ENCODE measurements around the gene CKS1B.

Gene CKS1B

DNA sequence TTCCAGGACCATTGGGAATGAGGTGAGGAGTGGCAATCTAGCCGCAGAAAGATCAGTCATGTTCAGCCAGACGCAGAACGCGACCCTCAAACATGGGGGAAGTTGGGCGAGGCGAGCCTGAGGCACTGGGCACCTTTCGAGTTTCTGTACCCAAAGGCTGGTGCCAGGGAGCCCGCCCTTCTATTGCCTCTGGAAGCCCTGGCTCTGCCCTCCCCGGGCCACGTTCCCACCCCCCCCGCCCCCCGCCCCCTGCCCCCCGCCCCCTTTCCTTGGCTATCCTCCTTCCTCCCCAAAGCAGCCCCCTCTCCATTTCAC, 25.9 kb downstream of the CKS1B start:
- peak overlapping the region; percentile 77 to 97 (median 78) for H3K4me3 ChIP-seq (ENCODE audit: low read depth in 1 of 5, low read length in 5 of 5)
- H3K4me1 ChIP-seq (ENCODE audit: control insufficient read depth in 5 of 5, insufficient read depth in 5 of 5, low read length in 5 of 5): peaks cover 5 to 64% (median 51%) of the 10 kb centered on the region in 5 donors
- no peaks in the 10 kb centered on the region for H3K9me3 ChIP-seq (ENCODE audit: control insufficient read depth in 5 of 5, low read length in 5 of 5)
- no peaks in the 10 kb centered on the region for H3K36me3 ChIP-seq (ENCODE audit: control insufficient read depth in 5 of 5, insufficient read depth in 5 of 5, low read length in 5 of 5)
- peak overlapping the region; percentile 97 for H3K27ac ChIP-seq (ENCODE audit: low read depth, low read length)
- no peaks in the 10 kb centered on the region for H3K27me3 ChIP-seq (ENCODE audit: control insufficient read depth in 5 of 5, insufficient read depth in 4 of 5, low read length in 5 of 5)
- H3K9ac ChIP-seq (ENCODE audit: low read length in 5 of 5): peak overlapping the region in 4 of 5 donors; percentile 55 to 85 (median 79)

DNA sequence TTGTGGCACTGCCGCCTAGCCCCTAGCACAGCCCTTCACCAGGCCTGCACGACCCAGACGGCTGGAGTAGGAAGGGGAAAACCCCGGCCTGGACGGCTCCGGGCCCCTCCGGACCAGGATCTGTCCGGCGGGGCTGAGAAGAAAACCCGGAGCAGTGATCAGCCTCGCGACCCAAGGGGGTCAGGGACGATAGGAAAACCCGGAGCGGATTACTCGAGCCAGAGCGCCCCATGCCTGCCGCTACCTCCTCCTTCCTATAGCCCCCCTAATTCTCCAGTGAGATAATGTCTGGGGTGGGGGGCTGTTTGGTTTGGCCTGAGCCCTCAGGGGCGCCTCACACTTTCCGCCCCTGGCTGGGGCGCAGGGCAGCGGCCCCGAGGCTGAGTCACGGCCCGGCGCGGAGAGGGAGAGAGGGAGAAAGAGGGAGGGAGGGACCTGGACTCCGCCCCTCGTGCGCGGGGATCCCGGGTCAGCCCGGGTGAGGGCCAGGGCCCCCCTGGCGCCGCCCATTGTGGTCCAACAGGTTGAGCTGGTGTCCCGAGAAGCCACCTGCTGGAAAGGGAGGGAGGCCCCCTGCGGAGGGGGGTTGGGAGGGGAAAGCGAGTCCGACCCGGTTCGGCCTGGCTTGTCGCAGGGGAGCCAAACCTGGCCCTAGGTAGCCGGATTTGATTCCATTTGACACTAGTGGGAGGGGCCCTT, 26.4 kb downstream of the CKS1B start:
- peaks cover 5 to 69% (median 53%) of the 10 kb centered on the region in 5 donors for H3K4me1 ChIP-seq (ENCODE audit: control insufficient read depth in 5 of 5, insufficient read depth in 5 of 5, low read length in 5 of 5)
- H3K27ac ChIP-seq (ENCODE audit: low read depth, low read length): peak overlapping the region; percentile 97
- no peaks in the 10 kb centered on the region for H3K27me3 ChIP-seq (ENCODE audit: control insufficient read depth in 5 of 5, insufficient read depth in 4 of 5, low read length in 5 of 5)
- H3K9ac ChIP-seq (ENCODE audit: low read length in 5 of 5): peak overlapping the region; percentile 11 to 91 (median 82)
- peak overlapping the region; percentile 77 to 97 (median 78) for H3K4me3 ChIP-seq (ENCODE audit: low read depth in 1 of 5, low read length in 5 of 5)
- H3K9me3 ChIP-seq (ENCODE audit: control insufficient read depth in 5 of 5, low read length in 5 of 5): no peaks in the 10 kb centered on the region
- no peaks in the 10 kb centered on the region for H3K36me3 ChIP-seq (ENCODE audit: control insufficient read depth in 5 of 5, insufficient read depth in 5 of 5, low read length in 5 of 5)

- Histone ChIP-seq H3K36me3 (ENCODE audit: control insufficient read depth in 5 of 5, insufficient read depth in 5 of 5, low read length in 5 of 5) (no peaks in the 10 kb centered on the region), H3K9ac (ENCODE audit: low read length in 5 of 5) (peak overlapping the region; percentile 11 to 91 (median 82)), H3K27ac (ENCODE audit: low read depth, low read length) (peak overlapping the region; percentile 97), H3K4me1 (ENCODE audit: control insufficient read depth in 5 of 5, insufficient read depth in 5 of 5, low read length in 5 of 5) (peaks cover 5 to 74% (median 56%) of the 10 kb centered on the region in 5 donors), H3K9me3 (ENCODE audit: control insufficient read depth in 5 of 5, low read length in 5 of 5) (no peaks in the 10 kb centered on the region), H3K27me3 (ENCODE audit: control insufficient read depth in 5 of 5, insufficient read depth in 4 of 5, low read length in 5 of 5) (no peaks in the 10 kb centered on the region), H3K4me3 (ENCODE audit: low read depth in 1 of 5, low read length in 5 of 5) (peak overlapping the region; percentile 77 to 97 (median 78))
These were observed 26.9 kb downstream of the CKS1B start for GRCh38 chr1:155001425-155001674.

GRCh38 chr1:155001675-155002463, 27.4 kb downstream of the CKS1B start:
- no peaks in the 10 kb centered on the region for H3K27me3 ChIP-seq (ENCODE audit: control insufficient read depth in 5 of 5, insufficient read depth in 4 of 5, low read length in 5 of 5)
- H3K4me1 ChIP-seq (ENCODE audit: control insufficient read depth in 5 of 5, insufficient read depth in 5 of 5, low read length in 5 of 5): peaks cover 6 to 79% (median 61%) of the 10 kb centered on the region in 5 donors
- peak overlapping the region; percentile 77 to 97 (median 81) for H3K4me3 ChIP-seq (ENCODE audit: low read depth in 1 of 5, low read length in 5 of 5)
- H3K9ac ChIP-seq (ENCODE audit: low read length in 5 of 5): peak overlapping the region; percentile 11 to 91 (median 82)
- peak overlapping the region; percentile 97 for H3K27ac ChIP-seq (ENCODE audit: low read depth, low read length)
- no peaks in the 10 kb centered on the region for H3K9me3 ChIP-seq (ENCODE audit: control insufficient read depth in 5 of 5, low read length in 5 of 5)
- no peaks in the 10 kb centered on the region for H3K36me3 ChIP-seq (ENCODE audit: control insufficient read depth in 5 of 5, insufficient read depth in 5 of 5, low read length in 5 of 5)

GRCh38 chr1:155002464-155003226, 28.2 kb downstream of the CKS1B start, which contains the start of gene ZBTB7B:
ZBTB7B (plus strand) TSS chr1:155002802; CDS start chr1:155014661, 11,859 bp downstream.
- peaks cover 7 to 81% (median 67%) of the 10 kb centered on the region in 5 donors for H3K4me1 ChIP-seq (ENCODE audit: control insufficient read depth in 5 of 5, insufficient read depth in 5 of 5, low read length in 5 of 5)
- no peaks in the 10 kb centered on the region for H3K9me3 ChIP-seq (ENCODE audit: control insufficient read depth in 5 of 5, low read length in 5 of 5)
- no peaks in the 10 kb centered on the region for H3K36me3 ChIP-seq (ENCODE audit: control insufficient read depth in 5 of 5, insufficient read depth in 5 of 5, low read length in 5 of 5)
- H3K27ac ChIP-seq (ENCODE audit: low read depth, low read length): peak within 1 kb of the TSS; percentile 97
- no peaks in the 10 kb centered on the region for H3K27me3 ChIP-seq (ENCODE audit: control insufficient read depth in 5 of 5, insufficient read depth in 4 of 5, low read length in 5 of 5)
- peak within 1 kb of the TSS; percentile 96 to 99 (median 97) for H3K4me3 ChIP-seq (ENCODE audit: low read depth in 1 of 5, low read length in 5 of 5)
- H3K9ac ChIP-seq (ENCODE audit: low read length in 5 of 5): peak within 1 kb of the TSS; percentile 89 to 97 (median 93)

DNA sequence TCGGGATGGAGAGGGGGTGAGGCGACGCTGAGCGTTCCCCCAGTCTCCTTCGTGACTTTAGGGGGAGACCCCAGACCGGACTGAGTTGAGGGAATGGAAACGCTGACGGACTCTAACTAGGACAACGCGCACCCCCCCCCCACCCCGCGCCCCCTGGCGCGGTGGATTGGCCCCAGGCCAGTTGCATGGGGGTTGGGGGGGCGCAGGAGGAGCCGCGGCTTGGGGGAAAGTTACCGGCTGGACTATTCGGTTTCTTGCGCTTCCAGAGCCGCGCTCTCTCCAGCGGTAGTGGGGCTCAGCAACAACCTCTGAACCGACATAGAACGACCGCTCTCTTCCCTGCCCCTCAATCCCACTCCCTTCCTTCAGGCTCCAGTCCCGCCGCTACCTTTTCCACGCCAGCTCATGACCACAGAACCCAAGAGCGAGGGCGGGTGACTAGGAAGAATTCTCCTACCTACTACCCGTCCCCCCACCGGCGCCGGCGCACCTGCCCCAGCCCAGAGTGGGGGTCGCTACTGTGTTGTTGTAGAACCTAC, 28.8 kb downstream of the CKS1B start:
- Histone ChIP-seq H3K27ac (ENCODE audit: low read depth, low read length) (peak overlapping the region; percentile 97), H3K4me1 (ENCODE audit: control insufficient read depth in 5 of 5, insufficient read depth in 5 of 5, low read length in 5 of 5) (peaks cover 7 to 81% (median 73%) of the 10 kb centered on the region in 5 donors), H3K9me3 (ENCODE audit: control insufficient read depth in 5 of 5, low read length in 5 of 5) (no peaks in the 10 kb centered on the region), H3K36me3 (ENCODE audit: control insufficient read depth in 5 of 5, insufficient read depth in 5 of 5, low read length in 5 of 5) (no peaks in the 10 kb centered on the region), H3K9ac (ENCODE audit: low read length in 5 of 5) (peak overlapping the region; percentile 89 to 97 (median 93)), H3K27me3 (ENCODE audit: control insufficient read depth in 5 of 5, insufficient read depth in 4 of 5, low read length in 5 of 5) (no peaks in the 10 kb centered on the region), H3K4me3 (ENCODE audit: low read depth in 1 of 5, low read length in 5 of 5) (peak overlapping the region; percentile 96 to 99 (median 97))

- Histone ChIP-seq H3K4me1 (ENCODE audit: control insufficient read depth in 5 of 5, insufficient read depth in 5 of 5, low read length in 5 of 5) (peaks cover 7 to 83% (median 75%) of the 10 kb centered on the region in 5 donors), H3K9me3 (ENCODE audit: control insufficient read depth in 5 of 5, low read length in 5 of 5) (no peaks in the 10 kb centered on the region)
These were observed 29.4 kb downstream of the CKS1B start for GRCh38 chr1:155003766-155004351.

GRCh38 chr1:155004352-155005075, 30.0 kb downstream of the CKS1B start:
- H3K9me3 ChIP-seq (ENCODE audit: control insufficient read depth in 5 of 5, low read length in 5 of 5): no peaks in the 10 kb centered on the region
- peak overlapping the region; percentile 88 to 99 (median 97) for H3K4me3 ChIP-seq (ENCODE audit: low read depth in 1 of 5, low read length in 5 of 5)
- peaks cover 5 to 83% (median 75%) of the 10 kb centered on the region in 5 donors for H3K4me1 ChIP-seq (ENCODE audit: control insufficient read depth in 5 of 5, insufficient read depth in 5 of 5, low read length in 5 of 5)
- H3K27me3 ChIP-seq (ENCODE audit: control insufficient read depth in 5 of 5, insufficient read depth in 4 of 5, low read length in 5 of 5): no peaks in the 10 kb centered on the region
- H3K36me3 ChIP-seq (ENCODE audit: control insufficient read depth in 5 of 5, insufficient read depth in 5 of 5, low read length in 5 of 5): no peaks in the 10 kb centered on the region
- H3K27ac ChIP-seq (ENCODE audit: low read depth, low read length): peak overlapping the region; percentile 97
- H3K9ac ChIP-seq (ENCODE audit: low read length in 5 of 5): peak overlapping the region; percentile 82 to 97 (median 93)

More at GRCh38 chr1:155003766-155004351, 29.4 kb downstream of the CKS1B start:
- Histone ChIP-seq H3K4me3 (ENCODE audit: low read depth in 1 of 5, low read length in 5 of 5) (peak overlapping the region; percentile 96 to 99 (median 97)), H3K36me3 (ENCODE audit: control insufficient read depth in 5 of 5, insufficient read depth in 5 of 5, low read length in 5 of 5) (no peaks in the 10 kb centered on the region), H3K27me3 (ENCODE audit: control insufficient read depth in 5 of 5, insufficient read depth in 4 of 5, low read length in 5 of 5) (no peaks in the 10 kb centered on the region), H3K9ac (ENCODE audit: low read length in 5 of 5) (peak overlapping the region; percentile 89 to 97 (median 93)), H3K27ac (ENCODE audit: low read depth, low read length) (peak overlapping the region; percentile 97)
